Activated effector memory CD4-positive, alpha-beta T cell treated with anti-CD3 and anti-CD28 coated beads, Interleukin-2, amount 50 U/mL, for 16 hours (primary cell): ENCODE data around the gene PTGDS.
A peak's percentile ranks its signal among the peaks of the same experiment; 100 is the strongest.

Experiments used
- DNase-seq: peaks from one replicate; pipeline ENCODE4 v3.0.0-alpha.2; 2020

PTGDS gene

DNA sequence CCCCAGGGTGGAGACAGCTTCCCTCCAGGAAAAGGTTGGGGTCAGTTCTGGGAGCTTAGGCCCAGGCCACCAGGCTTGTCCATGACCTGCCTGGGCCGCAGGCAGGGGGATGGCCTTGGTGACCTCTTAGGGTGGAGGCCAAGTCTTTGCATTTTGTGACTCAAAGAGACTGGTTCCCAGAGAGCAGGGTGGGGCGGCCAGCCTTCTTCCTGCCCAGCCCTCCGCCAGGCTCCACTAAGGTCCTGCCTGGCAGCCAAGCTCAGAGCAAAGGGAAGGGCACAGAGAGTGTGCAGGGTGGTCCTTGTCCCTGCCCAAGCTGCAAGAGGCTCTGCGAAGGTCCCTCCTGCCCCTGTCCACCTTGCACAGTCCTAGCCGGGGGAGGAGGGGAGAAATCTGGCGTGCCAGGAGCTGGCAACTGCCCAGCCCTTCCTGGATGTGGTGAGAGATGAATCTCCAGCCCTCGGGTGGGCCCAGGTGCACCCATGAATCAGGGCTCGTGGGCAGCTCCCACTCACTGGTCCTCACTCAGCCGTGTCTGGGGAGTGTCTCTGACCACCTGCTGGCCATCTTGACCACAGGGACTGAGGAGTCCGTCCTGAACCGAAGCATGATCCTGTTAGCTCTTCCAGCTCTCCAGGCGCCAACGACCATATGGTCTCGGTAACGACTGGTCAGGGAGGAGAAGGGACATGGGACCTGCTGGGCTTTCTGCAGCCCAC, 2.3 kb upstream of the PTGDS start:
- DNase-seq: no peak

DNA sequence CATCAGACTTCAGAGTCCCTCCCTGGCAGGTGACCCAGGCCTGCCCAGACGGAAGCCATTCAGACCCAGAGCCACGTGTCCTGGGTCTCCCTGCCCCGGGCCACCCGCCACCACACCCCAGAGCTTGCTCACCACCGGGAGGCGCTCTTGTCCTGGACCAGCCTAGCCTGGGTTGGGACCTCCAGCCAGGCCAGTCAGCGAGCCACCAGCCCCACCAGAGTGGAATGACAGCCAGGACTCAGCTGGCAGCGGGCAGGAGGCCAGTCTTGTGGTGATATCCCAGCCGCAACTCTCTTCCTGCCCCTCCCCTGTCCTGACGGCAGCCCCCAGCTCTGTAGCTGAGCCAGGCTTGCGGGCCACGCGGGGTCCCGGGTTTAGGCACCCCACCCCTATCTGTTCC, 1.7 kb upstream of the PTGDS start:
- peak; percentile 74 for DNase-seq

DNA sequence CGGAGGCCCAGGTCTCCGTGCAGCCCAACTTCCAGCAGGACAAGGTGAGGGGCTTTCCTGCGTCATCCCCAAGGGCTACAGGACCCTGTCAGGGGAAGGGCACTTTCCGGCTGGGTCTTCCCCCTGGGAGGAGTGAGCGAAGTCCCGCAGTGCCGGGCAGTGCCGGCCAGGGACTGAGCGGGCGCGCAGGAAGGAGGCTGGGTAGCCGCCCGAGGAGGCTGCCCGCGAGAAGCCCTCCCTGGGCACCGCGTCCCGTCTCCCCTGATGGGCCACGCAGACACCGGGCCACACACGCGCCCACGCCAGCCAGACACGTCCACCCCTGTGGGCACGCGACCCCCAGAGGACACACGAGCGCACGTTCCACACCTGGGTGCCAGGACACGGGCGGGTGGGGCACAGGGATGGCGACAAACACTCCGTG, 357 bp downstream of the PTGDS start:
- DNase-seq: no peak

DNA sequence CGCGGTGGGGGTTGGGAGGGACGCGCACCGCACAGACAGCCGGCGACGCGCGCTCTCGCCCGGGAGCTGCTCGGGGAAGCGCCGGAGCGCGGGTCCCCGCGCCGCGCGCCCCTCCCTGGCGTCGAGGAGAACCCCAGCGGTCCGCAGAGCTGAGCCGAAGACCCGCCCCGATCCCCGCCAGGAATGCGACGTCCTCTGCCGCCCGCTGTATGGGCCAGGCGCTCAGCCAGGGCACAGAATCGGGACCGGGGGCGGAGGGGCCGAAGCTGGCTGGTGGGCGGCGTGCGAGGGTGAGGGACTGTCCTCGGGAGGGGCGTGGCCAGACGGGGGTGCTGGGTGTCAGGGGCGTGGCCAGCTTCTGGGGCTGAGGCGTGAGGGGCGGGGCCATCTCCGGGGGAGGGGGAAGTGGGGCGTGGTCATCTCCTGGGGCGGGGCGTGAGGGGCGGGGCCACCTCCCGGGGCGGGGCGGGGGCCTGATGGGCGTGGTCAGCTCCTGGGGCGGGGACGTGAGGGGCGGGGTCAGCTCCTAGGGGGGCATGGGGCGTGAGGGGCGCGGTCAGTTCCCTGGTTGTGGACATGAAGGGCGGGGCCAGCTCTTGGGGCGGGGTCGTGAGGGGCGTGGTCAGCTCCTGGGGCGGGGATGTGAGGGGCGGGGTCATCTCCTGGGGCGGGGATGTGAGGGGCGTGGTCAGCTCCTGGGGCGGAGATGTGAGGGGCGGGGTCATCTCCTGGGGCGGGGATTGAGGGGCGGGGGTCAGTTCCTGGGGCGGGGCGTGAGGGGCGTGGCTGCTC, 965 bp downstream of the PTGDS start:
- peak; percentile 91 for DNase-seq

- DNase-seq: no peak
These were observed 1.7 kb downstream of the PTGDS start for GRCh38 chr9:136978865-136979544.

DNA sequence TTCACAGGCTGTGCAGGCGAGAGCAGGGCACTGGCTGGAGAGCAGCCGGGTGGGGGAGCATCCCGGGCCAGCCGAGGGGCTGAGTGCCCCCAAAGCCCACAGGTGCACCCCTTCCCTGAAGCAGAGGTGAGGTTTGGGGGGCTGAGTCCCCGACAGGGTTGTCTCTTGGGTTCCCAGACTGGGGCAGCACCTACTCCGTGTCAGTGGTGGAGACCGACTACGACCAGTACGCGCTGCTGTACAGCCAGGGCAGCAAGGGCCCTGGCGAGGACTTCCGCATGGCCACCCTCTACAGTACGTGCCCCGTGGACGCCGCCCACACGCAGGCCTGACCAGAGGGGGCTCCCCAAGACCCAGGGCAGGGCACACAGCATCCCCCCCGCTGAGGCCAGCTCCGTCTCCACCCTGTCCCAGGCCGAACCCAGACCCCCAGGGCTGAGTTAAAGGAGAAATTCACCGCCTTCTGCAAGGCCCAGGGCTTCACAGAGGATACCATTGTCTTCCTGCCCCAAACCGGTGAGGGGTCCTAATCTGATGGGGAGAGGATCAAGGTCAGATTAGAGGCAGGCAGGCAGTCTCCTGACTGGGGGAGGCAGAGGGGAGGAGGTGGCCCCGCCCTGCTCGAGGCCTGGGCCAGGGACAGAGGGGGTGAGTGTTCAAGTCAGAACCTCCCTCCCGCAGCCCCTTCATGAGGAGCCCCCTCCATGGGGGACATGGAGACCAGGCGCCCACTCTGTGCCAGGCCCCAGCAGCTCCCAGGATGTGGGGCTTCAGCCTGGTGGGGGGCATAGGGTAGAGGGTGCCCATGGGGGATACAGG, 2.7 kb downstream of the PTGDS start:
- no peak for DNase-seq

DNA sequence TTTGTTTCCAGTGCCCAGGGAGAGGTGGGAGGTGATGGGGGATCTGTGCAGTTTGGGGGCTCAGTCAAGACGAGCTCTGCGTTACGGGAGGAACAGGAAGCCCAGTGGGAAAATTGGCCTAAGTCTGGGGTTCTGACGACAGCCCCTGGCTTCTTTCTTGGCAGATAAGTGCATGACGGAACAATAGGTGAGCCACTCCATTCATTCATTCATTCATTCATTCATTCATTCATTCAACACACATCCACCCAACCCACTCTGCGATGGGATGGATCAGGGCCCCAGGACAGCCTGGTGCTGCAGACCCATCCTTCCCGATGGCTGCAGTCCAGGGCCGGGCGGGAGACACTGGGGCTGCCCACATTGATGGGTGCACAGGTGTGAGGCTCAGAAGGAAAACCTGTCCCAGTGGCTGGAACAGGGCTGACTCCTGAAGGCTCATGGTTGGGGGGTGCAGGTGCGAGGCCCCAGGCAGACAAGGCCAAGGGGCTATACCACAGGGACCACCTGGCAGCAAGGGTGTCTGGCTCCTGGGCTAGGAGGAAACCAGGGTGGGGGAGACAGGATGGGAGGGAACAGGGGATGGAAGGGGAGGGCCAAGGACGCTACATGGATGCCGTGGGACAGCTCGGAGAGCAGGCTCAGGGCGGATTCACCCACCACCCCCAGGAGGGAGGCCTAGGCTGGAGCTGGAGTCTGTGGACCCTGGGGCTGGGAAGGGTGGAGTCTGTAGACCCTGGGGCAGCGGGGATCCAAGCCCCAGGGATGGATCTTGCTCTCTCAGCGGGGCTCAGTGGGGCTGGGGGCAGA, 3.6 kb downstream of the PTGDS start:
- DNase-seq: no peak

GRCh38 chr9:136981588-136982231, 4.4 kb downstream of the PTGDS start:
- DNase-seq: no peak

DNA sequence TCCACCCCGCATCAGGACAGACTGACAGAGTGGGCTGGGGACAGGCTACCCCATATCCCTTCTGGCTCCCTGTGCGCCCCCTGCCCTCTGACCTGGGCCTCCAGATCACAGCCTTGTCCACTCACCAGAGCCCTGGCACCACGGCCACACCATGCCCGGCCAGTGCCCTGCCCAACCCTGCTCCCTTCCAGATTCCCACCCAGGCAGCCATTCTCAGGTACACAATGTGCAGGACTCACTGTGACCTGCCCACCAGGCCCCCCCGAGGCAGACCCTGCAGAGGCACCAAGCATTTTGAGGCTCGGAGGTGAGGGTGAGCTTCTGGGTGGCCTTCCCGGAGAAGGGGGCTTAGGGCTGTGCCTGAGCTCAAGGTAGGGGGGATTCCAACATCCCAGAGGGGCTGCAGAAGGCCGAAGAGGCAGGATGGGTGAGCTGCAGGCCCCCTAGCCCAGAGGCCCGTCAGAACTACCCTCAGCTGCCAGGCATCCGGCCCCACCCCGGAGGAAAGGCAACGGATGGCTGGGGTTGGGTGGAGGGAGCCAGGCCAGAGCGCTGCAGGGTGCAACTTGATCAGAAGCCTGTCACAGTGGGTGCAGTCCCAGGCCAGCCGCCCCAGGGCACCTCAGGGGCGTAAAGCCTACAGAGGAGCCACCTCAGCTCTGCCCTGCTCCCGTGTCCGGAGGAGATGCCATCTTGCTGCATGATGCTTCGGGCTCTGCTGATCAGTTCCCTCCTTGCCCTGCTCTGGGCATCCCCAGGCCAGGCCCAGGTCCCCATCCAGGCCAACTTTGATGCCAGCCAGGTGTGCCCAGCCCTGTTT, 5.1 kb downstream of the PTGDS start, which contains the start of gene LCNL1:
Gene LCNL1 (plus strand): TSS at position 762 of the 820 bp plus-strand sequence. CDS start 594 bp downstream, outside the sequence.
- DNase-seq: no peak

DNA sequence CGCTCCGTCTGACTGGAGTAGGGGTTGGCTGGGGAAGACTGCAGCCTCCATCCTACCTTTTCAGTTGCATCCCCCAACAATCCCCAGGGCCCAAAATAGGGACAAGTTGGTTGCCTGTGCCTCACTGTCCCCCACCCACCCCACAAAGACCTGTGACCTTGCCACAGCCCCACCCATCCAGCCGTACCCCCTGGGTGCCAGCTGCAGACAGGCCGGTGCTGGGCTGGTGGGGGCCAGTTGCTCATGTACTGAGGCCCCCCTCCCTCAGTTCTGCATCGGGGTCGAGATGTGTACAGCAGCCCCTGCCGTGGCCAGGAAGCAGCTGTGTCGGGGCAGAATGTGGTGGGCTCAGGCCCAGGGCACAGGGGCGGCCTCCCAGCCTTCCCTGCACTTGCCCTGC, 5.9 kb downstream of the PTGDS start:
- no peak for DNase-seq

- DNase-seq: no peak
These were observed 6.5 kb downstream of the PTGDS start for GRCh38 chr9:136983656-136984314.

GRCh38 chr9:136984464-136985026, 7.2 kb downstream of the PTGDS start:
- no peak for DNase-seq

- DNase-seq: no peak
These were observed 7.8 kb downstream of the PTGDS start for GRCh38 chr9:136985027-136985602.

GRCh38 chr9:136985853-136986252, 8.5 kb downstream of the PTGDS start:
- DNase-seq: no peak

DNA sequence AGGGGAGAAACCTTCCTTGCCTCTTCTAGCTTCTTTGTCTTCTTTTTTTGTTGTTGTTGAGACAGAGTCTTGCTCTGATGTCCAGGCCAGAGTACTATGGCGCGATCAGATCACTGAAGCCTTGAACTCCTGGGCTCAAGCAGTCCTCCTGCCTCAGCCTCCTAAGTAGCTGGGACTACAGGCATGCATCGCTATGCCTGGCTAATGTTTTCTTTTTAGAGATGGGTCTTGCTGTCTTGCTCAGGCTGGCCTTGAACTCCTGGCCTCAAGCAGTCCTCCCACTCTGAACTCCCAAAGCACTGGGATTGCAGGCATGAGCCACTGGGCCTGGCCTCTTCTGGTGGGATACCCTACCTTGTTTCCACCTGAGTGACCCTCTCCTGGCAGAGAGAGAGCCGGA, 11.6 kb downstream of the PTGDS start:
- no peak for DNase-seq

DNA sequence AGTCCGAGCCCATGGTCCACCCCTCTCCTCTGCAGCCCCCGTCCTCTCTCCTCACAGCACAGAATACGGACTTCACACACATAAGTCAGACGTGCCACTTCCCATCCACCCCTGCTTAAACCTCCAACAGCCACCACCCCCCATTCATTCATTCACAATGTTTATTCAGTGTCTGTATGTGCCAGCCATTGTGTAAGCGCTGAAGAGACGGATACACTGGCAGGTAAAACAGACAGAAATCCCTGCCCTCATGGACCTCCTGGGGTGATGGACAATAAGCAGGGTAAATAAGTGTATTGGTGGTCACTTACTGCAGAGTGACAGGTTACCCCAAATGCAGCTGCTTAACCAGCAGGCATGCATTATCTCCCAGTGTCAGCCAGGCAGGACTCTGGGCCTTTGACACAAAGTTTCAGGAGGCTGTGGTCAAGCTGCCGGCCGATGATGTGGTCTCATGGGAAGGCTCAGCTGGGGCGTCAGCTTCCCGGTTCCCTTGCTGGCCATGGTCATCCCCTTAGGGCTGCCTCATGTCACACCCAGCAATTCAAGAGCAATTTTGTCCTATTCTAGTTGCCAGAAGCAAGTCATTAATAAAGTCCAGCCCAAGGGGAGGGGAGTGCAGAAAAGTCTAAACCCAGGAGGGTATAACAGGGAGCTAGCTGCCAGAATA, 13.1 kb downstream of the PTGDS start:
- no peak for DNase-seq

DNA sequence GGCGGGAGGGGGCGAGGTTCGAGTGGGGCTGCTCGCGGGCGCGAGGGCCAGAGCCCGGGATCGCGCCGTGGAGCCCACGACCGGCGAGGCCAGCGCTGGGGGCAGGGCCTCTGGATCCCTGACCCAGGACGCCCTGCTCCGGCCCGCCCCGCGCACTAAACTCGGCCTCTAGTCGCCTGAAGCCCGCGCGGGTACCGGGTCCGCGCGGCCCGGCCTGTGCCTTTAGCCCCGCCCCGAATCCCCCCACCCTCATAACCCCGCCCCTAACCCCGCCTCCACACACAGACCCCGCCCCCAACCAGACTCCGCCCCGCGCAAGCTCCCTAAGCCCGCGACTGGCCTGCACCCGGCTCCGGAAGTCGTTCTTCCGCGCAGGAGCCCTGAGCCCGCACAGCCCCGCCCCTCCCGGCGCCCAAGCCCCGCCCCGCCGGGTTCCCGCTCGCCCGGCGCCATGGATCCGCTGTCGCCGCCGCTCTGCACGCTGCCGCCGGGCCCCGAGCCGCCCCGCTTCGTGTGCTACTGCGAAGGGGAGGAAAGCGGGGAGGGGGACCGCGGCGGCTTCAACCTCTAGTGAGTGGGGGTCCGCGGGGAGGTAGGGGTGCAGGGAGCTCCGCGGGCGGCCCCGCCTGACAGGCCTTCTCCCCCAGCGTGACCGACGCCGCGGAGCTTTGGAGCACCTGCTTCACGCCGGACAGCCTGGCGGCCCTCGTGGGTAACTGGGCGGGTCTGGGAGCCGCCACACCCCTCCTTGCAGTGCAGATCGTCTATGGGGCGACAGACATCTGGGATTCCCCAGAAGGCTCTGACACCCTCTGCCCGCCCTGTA, 14.9 kb downstream of the PTGDS start, which contains the start of gene PAXX:
Gene PAXX (plus strand): TSS at position 430 of the 826 bp plus-strand sequence. CDS start 22 bp downstream, at position 452.
- peak; percentile 98 for DNase-seq
